DOHH2 (cell line): ENCODE data around the gene OR2S2.

ENCODE experiments used
- H3F3A ChIP-seq: fragments of 200-600 bp; sonication (generic), shearing (Covaris generic); 2 replicates; pipeline ENCODE4 v1.6.0; 2016; ENCODE audit warnings: antibody characterized with exemption, mild to moderate bottlenecking; ENCODE audit not compliant: control insufficient read depth, insufficient read depth
- H3K27ac ChIP-seq: fragments of 200-600 bp; sonication (generic); 2 replicates; pipeline ENCODE4 v1.5.1; 2014; ENCODE audit warnings: low read depth, mild to moderate bottlenecking, low read length, moderate library complexity
- H3K27me3 ChIP-seq: fragments of 200-600 bp; sonication (generic); 2 replicates; pipeline ENCODE4 v1.6.1; 2014; ENCODE audit warnings: mild to moderate bottlenecking, low read length, mixed read lengths; ENCODE audit not compliant: control insufficient read depth
- H3K36me3 ChIP-seq: fragments of 200-600 bp; sonication (generic); 2 replicates; pipeline ENCODE4 v1.6.1; 2014; ENCODE audit warnings: mild to moderate bottlenecking, low read length, moderate library complexity, mixed read lengths; ENCODE audit not compliant: control insufficient read depth
- H3K4me1 ChIP-seq: fragments of 200-600 bp; sonication (generic); 2 replicates; pipeline ENCODE4 v1.6.1; 2014; ENCODE audit warnings: mild to moderate bottlenecking, low read length, mixed read lengths; ENCODE audit not compliant: control insufficient read depth
- H3K4me2 ChIP-seq: fragments of 200-600 bp; sonication (generic); 2 replicates; pipeline ENCODE4 v1.6.0; 2014; ENCODE audit warnings: mild to moderate bottlenecking, low read length, moderate library complexity
- H3K4me3 ChIP-seq: fragments of 200-600 bp; sonication (generic); 2 replicates; pipeline ENCODE4 v1.5.1; 2014; ENCODE audit warnings: mild to moderate bottlenecking, low read length, mixed read lengths
- H3K79me2 ChIP-seq: fragments of 200-600 bp; sonication (generic); 2 replicates; pipeline ENCODE4 v1.6.1; 2014; ENCODE audit warnings: mild to moderate bottlenecking, low read length, mixed read lengths; ENCODE audit not compliant: control insufficient read depth
- H3K9me2 ChIP-seq: fragments of 200-600 bp; sonication (generic); replicated peaks from 2 replicates; pipeline ENCODE4 v1.6.1; 2014; ENCODE audit warnings: mild to moderate bottlenecking, low read length, mixed read lengths; ENCODE audit not compliant: control insufficient read depth
- H3K9me3 ChIP-seq: fragments of 200-600 bp; sonication (generic); 2 replicates; pipeline ENCODE4 v1.6.1; 2014; ENCODE audit warnings: antibody characterized with exemption, low read length, mixed read lengths; ENCODE audit not compliant: control insufficient read depth, insufficient read depth
- H4K20me1 ChIP-seq: fragments of 200-600 bp; sonication (generic); 2 replicates; pipeline ENCODE4 v1.6.0; 2014; ENCODE audit warnings: low read depth, mild to moderate bottlenecking, antibody characterized with exemption, low read length, moderate library complexity; ENCODE audit not compliant: control insufficient read depth, insufficient read depth
- EZH2phosphoT487 ChIP-seq: fragments of 200-600 bp; sonication (generic); IDR thresholded peaks from 2 replicates; pipeline ENCODE4 v1.6.1; 2017; ENCODE audit warnings: borderline replicate concordance, mild to moderate bottlenecking, antibody characterized with exemption, low read length, moderate library complexity, mixed read lengths
- TF ChIP-seq, protein P1 (sequence below): fragments of 200-600 bp; sonication (generic); IDR thresholded peaks from one replicate; pipeline ENCODE4 v1.5.1; 2014; ENCODE audit warnings: antibody characterized with exemption, mild to moderate bottlenecking, low read depth, low read length; ENCODE audit not compliant: poor library complexity, severe bottlenecking

The OR2S2 gene

DNA sequence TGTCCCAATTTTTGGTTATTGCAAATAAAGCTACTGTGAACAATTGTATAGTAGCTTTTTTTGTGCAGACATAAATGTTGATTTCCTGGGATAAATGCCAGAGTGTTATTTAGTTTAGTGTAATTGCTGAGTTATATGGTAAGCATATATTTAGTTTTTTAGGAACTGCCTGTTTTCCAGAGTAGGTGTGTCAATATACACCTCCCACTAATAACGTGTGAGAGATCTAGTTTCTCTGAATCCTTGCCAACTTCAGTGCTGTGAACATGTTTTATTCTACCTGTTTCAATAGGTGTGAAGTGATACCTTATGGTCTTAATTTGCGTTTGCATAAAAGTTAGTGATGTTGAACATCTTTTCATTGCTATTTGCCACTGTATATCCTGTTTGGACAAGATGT is 9.1 kb upstream of the OR2S2 start:
- Histone ChIP-seq H3K27me3 (peaks cover 18% of the 10 kb centered on the region), H3F3A (no peaks in the 10 kb centered on the region), H3K4me1 (no peaks in the 10 kb centered on the region), H3K4me3 (no peak overlapping the region), H3K79me2 (no peaks in the 10 kb centered on the region), H3K9me3 (no peaks in the 10 kb centered on the region), H3K9me2 (no peaks in the 10 kb centered on the region), H4K20me1 (no peaks in the 10 kb centered on the region), H3K27ac (no peak overlapping the region), H3K4me2 (no peak overlapping the region), H3K36me3 (no peaks in the 10 kb centered on the region)
- TF ChIP-seq EZH2phosphoT487 = no peak
- TF ChIP-seq, protein P1, sequence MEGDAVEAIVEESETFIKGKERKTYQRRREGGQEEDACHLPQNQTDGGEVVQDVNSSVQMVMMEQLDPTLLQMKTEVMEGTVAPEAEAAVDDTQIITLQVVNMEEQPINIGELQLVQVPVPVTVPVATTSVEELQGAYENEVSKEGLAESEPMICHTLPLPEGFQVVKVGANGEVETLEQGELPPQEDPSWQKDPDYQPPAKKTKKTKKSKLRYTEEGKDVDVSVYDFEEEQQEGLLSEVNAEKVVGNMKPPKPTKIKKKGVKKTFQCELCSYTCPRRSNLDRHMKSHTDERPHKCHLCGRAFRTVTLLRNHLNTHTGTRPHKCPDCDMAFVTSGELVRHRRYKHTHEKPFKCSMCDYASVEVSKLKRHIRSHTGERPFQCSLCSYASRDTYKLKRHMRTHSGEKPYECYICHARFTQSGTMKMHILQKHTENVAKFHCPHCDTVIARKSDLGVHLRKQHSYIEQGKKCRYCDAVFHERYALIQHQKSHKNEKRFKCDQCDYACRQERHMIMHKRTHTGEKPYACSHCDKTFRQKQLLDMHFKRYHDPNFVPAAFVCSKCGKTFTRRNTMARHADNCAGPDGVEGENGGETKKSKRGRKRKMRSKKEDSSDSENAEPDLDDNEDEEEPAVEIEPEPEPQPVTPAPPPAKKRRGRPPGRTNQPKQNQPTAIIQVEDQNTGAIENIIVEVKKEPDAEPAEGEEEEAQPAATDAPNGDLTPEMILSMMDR = no peak

DNA sequence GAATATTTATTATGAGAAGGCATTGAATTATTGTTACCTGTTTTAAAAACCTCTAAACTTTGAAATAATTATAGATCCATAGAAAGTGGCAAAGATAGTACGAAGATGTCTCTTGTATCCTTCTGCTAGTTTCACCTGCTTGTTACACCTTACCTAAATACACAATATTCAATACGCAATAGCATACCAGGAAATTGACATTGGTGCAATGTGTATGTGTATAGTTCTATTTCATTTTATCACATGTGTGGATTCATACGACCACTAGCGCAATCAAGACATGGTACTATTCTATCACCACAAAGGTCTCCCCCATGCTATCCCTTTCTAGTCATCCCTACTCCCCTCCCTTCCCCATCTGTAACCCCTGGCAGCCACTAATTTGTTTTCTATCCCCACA is 8.5 kb upstream of the OR2S2 start:
- TF ChIP-seq EZH2phosphoT487 = no peak
- TF ChIP-seq, protein P1 = no peak
- H3K36me3 ChIP-seq = no peaks in the 10 kb centered on the region

DNA sequence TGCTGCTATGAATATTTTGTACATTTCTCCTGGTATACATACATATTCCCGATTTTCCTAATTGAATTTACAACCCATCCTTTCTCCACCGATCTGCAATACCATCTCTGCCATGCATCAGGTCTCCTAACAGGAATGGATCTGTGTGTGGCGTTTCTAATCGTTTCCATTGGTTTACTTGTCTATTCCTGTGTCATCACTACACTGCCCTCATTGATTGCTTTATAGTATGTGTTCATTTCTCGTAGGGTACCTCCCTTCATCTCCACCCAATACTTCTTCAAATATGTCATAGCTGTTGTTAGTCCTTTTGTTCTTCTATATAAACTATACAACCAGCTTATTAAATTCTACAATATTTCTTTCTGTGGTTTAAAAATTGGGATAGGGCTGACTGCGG is 7.1 kb upstream of the OR2S2 start:
- no peaks in the 10 kb centered on the region for H3K9me2 ChIP-seq
- TF ChIP-seq EZH2phosphoT487 = no peak
- TF ChIP-seq, protein P1 = no peak
- H3K9me3 ChIP-seq = no peaks in the 10 kb centered on the region
- H3K36me3 ChIP-seq = no peaks in the 10 kb centered on the region
- H3K4me2 ChIP-seq = no peak overlapping the region
- H3K27me3 ChIP-seq = peaks cover 18% of the 10 kb centered on the region
- no peaks in the 10 kb centered on the region for H3K79me2 ChIP-seq
- no peak overlapping the region for H3K27ac ChIP-seq
- H3F3A ChIP-seq = no peaks in the 10 kb centered on the region
- no peaks in the 10 kb centered on the region for H3K4me1 ChIP-seq
- H3K4me3 ChIP-seq = no peak overlapping the region
- no peaks in the 10 kb centered on the region for H4K20me1 ChIP-seq

More for the DNA sequence above, 8.5 kb upstream of the OR2S2 start:
- H3K27ac ChIP-seq = no peak overlapping the region
- H4K20me1 ChIP-seq = no peaks in the 10 kb centered on the region
- H3K4me3 ChIP-seq = no peak overlapping the region
- H3K27me3 ChIP-seq = peaks cover 18% of the 10 kb centered on the region
- no peaks in the 10 kb centered on the region for H3K9me3 ChIP-seq
- no peaks in the 10 kb centered on the region for H3K9me2 ChIP-seq
- no peaks in the 10 kb centered on the region for H3F3A ChIP-seq
- no peaks in the 10 kb centered on the region for H3K79me2 ChIP-seq
- H3K4me1 ChIP-seq = no peaks in the 10 kb centered on the region
- no peak overlapping the region for H3K4me2 ChIP-seq
